SK-N-SH (cell line): Measurements from ENCODE around the gene STKLD1.

ENCODE experiments used
- FOSL2 ChIP-seq: IDR thresholded peaks from 2 replicates; pipeline ENCODE4 v1.4.0; 2012; ENCODE audit warnings: low read depth, mild to moderate bottlenecking, moderate library complexity, borderline replicate concordance
- FOXM1 ChIP-seq: IDR thresholded peaks from 2 replicates; pipeline ENCODE4 v1.4.0; 2012; ENCODE audit warnings: low read depth, mild to moderate bottlenecking
- GABPA ChIP-seq: IDR thresholded peaks from 2 replicates; pipeline ENCODE4 v1.4.0; 2012; ENCODE audit warnings: low read depth, mild to moderate bottlenecking
- NFIC ChIP-seq: IDR thresholded peaks from 2 replicates; pipeline ENCODE4 v1.4.0; 2012; ENCODE audit warnings: borderline replicate concordance
- POLR2AphosphoS5 ChIP-seq: IDR thresholded peaks from 2 replicates; pipeline ENCODE4 v1.6.1; 2012; ENCODE audit warnings: low read depth, low read length
- RAD21 ChIP-seq: IDR thresholded peaks from 2 replicates; pipeline ENCODE4 v1.6.1; 2012; ENCODE audit warnings: mild to moderate bottlenecking, low read length
- RCOR1 ChIP-seq: fragments of 150-350 bp; IDR thresholded peaks from 2 replicates; pipeline ENCODE4 v1.6.1; 2017; ENCODE audit warnings: antibody characterized with exemption, low read length
- SIN3A ChIP-seq: IDR thresholded peaks from 2 replicates; pipeline ENCODE4 v1.6.1; 2012; ENCODE audit warnings: low read depth, mild to moderate bottlenecking, low read length, moderate library complexity, borderline replicate concordance
- SMC3 ChIP-seq: IDR thresholded peaks from 2 replicates; pipeline ENCODE4 v1.6.1; 2012; ENCODE audit warnings: low read depth, low read length, improper control_type of control experiment
- TAF1 ChIP-seq: IDR thresholded peaks from 2 replicates; pipeline ENCODE4 v1.6.1; 2012; ENCODE audit warnings: low read depth, mild to moderate bottlenecking, low read length, moderate library complexity, borderline replicate concordance
- TF ChIP-seq, protein P1 (sequence below): fragments of 200-600 bp; sonication (generic); IDR thresholded peaks from 2 replicates; pipeline ENCODE4 v1.6.1; 2017; ENCODE audit warnings: antibody characterized with exemption, mild to moderate bottlenecking, moderate library complexity
- TF ChIP-seq, protein P2 (sequence below): IDR thresholded peaks from 2 replicates; pipeline ENCODE4 v1.6.1; 2012; ENCODE audit warnings: mild to moderate bottlenecking, low read depth, low read length, moderate library complexity
- TF ChIP-seq, protein P3 (sequence below): IDR thresholded peaks from 2 replicates; pipeline ENCODE4; 2012
- TF ChIP-seq, protein P4 (sequence below): fragments of 150-350 bp; IDR thresholded peaks from 2 replicates; pipeline ENCODE4 v1.6.1; 2017; ENCODE audit warnings: antibody characterized with exemption, low read length, low read depth, borderline replicate concordance

DNA sequence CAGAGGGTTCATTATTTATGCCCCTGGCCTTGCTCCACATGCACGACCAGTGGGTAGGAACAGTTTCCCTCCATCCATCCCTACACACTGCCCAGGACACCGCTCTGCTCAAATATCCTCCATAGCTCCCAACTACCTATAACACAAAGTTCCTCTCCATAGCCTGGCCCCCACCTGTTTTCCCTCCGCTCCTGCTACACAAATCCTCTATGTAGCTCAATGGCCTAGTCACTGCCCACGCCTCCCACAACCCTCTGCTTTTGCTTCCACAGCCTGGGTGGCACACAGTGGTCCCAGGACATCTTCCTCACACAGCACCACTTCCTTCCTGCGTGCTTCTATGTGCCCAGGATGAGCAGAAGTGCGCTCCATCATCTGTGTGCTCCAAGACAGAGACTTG, 21.2 kb downstream of the STKLD1 start:
- TF ChIP-seq, protein P1, sequence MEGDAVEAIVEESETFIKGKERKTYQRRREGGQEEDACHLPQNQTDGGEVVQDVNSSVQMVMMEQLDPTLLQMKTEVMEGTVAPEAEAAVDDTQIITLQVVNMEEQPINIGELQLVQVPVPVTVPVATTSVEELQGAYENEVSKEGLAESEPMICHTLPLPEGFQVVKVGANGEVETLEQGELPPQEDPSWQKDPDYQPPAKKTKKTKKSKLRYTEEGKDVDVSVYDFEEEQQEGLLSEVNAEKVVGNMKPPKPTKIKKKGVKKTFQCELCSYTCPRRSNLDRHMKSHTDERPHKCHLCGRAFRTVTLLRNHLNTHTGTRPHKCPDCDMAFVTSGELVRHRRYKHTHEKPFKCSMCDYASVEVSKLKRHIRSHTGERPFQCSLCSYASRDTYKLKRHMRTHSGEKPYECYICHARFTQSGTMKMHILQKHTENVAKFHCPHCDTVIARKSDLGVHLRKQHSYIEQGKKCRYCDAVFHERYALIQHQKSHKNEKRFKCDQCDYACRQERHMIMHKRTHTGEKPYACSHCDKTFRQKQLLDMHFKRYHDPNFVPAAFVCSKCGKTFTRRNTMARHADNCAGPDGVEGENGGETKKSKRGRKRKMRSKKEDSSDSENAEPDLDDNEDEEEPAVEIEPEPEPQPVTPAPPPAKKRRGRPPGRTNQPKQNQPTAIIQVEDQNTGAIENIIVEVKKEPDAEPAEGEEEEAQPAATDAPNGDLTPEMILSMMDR, result no peak
- TF ChIP-seq NFIC (no peak), SMC3 (no peak), SIN3A (no peak), FOSL2 (no peak), TAF1 (no peak), RAD21 (no peak), GABPA (no peak), FOXM1 (no peak), POLR2AphosphoS5 (no peak), RCOR1 (no peak)
- TF ChIP-seq, protein P2, sequence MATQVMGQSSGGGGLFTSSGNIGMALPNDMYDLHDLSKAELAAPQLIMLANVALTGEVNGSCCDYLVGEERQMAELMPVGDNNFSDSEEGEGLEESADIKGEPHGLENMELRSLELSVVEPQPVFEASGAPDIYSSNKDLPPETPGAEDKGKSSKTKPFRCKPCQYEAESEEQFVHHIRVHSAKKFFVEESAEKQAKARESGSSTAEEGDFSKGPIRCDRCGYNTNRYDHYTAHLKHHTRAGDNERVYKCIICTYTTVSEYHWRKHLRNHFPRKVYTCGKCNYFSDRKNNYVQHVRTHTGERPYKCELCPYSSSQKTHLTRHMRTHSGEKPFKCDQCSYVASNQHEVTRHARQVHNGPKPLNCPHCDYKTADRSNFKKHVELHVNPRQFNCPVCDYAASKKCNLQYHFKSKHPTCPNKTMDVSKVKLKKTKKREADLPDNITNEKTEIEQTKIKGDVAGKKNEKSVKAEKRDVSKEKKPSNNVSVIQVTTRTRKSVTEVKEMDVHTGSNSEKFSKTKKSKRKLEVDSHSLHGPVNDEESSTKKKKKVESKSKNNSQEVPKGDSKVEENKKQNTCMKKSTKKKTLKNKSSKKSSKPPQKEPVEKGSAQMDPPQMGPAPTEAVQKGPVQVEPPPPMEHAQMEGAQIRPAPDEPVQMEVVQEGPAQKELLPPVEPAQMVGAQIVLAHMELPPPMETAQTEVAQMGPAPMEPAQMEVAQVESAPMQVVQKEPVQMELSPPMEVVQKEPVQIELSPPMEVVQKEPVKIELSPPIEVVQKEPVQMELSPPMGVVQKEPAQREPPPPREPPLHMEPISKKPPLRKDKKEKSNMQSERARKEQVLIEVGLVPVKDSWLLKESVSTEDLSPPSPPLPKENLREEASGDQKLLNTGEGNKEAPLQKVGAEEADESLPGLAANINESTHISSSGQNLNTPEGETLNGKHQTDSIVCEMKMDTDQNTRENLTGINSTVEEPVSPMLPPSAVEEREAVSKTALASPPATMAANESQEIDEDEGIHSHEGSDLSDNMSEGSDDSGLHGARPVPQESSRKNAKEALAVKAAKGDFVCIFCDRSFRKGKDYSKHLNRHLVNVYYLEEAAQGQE, result no peak
- TF ChIP-seq, protein P3, sequence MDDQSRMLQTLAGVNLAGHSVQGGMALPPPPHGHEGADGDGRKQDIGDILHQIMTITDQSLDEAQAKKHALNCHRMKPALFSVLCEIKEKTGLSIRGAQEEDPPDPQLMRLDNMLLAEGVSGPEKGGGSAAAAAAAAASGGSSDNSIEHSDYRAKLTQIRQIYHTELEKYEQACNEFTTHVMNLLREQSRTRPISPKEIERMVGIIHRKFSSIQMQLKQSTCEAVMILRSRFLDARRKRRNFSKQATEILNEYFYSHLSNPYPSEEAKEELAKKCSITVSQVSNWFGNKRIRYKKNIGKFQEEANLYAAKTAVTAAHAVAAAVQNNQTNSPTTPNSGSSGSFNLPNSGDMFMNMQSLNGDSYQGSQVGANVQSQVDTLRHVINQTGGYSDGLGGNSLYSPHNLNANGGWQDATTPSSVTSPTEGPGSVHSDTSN, result no peak
- TF ChIP-seq, protein P4, sequence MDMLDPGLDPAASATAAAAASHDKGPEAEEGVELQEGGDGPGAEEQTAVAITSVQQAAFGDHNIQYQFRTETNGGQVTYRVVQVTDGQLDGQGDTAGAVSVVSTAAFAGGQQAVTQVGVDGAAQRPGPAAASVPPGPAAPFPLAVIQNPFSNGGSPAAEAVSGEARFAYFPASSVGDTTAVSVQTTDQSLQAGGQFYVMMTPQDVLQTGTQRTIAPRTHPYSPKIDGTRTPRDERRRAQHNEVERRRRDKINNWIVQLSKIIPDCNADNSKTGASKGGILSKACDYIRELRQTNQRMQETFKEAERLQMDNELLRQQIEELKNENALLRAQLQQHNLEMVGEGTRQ, result no peak
